T-helper 1 cell treated with Interleukin-12 subunit alpha and Interleukin-12 subunit beta and Interleukin-4 antibody, amounts not matched to agents 30 ng/mL and 1 ng/mL, for 36 hours (primary cell): ENCODE data around the gene MORC3. TPM values are rescaled to one million over a fixed set of nuclear protein-coding genes. Genes with fewer than 3 reads are reported as not detected.
"Not testable (repeated sequence)": the region's sequence is repeated elsewhere in the genome, so short reads cannot be mapped to it uniquely, and the experiment has no call there.

Experiments used
- intact Hi-C: fragments of 100-400 bp; cut with micrococcal nuclease; formaldehyde crosslinking; loops from one replicate; pipeline ENCODE4 v1.15.1; 2024
- total RNA-seq: library from RNA; stranded (reverse); gene quantifications from 2 replicates; pipeline ENCODE4 v1.2.3, GENCODE V29; 2022

MORC3 gene
- total RNA-seq, 1 donor from 2014 or later: 38.5 TPM

DNA sequence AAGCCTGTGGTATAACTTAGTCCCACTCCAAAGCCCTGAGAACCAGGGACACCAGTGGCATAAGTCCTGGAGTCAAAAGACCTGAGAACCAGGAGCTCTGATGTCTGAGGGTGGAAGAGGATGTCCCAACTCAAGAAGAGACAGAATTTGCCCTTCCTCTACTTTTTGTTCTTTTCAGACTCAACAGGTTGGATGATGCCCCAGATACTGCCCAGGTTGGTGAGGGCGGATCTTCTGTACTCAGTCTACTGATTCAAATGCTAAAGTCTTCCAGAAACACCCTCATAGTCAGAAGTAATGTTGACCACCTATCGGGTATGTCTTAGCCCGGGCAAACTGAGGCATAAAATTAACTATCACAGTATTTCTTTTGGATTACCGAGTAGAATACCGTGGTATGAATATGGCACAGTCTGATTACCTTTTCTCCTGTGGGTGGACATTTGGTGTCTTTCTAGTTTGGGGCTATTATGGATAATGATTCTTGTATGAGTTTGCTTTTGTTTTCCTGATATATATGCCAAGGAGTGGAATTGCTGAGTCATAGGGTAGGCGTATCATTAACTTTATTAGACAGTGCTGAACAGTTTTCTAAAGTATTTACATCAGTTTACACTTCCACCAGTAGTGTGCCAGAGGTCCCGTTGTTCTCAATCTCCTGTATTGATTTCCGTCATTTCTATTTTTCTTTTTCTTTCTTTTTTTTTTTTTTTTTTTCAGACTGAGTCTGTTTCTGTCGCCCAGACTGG lies 62.0 kb downstream of the MORC3 start:
- intact Hi-C loops: no loop called here

DNA sequence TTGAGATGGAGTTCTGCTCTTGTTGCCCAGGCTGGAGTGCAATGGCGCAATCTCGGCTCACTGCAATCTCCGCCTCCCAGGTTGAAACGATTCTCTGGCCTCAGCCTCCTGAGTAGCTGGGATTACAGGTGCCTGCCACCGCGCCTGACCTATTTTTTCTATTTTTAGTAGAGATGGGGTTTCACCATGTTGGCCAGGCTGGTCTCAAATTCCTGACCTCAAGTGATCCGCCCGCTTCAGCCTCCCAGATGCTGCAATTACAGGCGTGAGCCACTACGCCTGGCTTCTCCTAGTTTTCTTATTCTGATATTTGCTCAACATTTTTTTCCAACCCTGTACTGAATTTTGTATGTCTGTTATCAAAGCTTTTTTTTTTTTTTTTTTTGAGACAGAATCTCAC lies 62.7 kb downstream of the MORC3 start:
- intact Hi-C loops: not testable (repeated sequence)

DNA sequence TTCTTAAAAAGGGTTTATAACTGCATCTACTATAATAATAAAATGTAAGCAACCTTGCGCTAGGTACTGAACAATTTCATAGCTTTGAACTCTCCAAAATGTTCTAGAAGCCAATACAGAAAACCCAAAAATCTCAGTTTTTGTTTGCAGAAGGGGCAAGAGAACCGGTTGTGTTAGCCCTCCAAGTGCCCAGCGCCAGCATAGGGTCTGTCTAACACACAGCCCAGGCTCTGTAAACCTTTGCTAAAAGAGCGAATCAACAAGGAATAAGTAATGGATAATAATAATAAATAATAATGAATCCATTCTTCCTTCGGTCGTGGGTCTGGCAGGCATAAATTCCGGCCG lies 64.9 kb downstream of the MORC3 start:
- intact Hi-C loops: loop anchor here (1.0 kb wide), 10 partner anchors 65 to 1770 kb away; partner anchors contain the start of genes CBR3, DOP1B, HLCS and MORC3

DNA sequence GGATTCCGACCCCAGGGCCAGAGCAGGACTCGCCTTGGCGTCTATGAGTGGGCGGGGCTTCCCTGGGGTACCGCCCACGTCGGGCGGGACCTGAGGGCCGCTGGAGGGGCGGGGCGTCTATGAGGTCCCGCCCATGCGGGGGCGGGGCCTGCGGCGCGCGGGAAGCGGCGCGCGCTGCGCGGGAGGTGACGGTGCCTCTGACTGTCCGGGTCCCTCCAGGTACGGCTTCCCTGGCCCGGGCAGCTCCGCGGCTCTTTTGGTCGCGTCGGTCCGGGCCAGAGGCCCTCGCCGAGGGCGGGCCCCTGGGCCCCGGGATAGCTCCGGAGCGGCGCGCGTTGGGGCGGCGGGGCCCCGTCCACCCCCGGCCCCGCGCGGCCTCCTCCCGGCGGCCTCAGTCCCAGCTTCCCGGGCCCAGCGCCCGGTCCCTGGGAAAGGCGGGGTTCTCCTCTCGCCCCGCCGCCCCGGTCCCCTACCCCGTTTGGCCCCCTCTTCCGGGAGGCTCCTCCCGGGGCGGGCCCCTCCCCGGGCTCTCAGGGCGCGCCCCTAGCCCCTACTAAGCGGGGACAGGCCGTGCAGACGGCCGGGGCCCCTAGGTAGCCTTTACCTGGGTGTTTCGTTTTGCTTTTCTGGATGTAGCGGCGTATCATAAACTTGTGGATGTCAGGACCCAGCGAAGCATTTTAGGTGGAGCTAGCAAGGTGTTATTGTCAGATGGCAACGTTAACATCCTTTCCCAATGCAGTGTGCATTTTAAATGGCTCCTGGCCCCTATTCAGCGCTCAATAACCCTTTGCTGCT lies 65.4 kb downstream of the MORC3 start, which contains the start of gene CHAF1B:
Gene CHAF1B, plus strand, starts transcription at position 160 of the 798 bp plus-strand sequence. CDS start 745 bp downstream, outside the sequence.
- intact Hi-C loops: loop anchor here (1.0 kb wide), 10 partner anchors 65 to 1770 kb away; partner anchors contain the start of genes CBR3, DOP1B, HLCS and MORC3

DNA sequence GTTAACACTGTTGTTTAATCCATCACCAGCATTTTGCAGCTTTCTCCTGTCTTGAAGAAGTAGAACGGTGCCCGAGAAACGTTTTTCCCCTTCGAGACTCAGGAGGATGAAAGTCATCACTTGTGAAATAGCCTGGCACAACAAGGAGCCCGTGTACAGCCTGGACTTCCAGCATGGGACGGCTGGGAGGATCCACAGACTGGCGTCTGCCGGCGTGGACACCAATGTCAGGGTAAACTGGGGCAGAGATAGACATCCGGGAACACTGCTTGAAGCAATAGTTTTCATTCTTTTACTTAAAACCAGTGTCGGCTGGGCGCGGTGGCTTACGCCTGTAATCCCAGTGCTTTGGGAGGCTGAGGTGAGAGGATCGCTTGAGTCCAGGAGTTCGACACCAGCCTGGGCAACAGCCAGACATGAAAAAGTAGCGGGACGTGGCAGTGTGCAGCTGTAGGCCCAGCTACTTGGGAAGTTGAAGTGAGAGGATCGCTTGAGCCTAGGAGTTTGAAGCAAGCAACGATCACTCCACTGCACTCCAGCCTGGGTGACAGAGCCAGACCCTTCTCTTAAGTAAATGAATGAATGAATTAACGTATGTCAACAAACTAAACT lies 66.1 kb downstream of the MORC3 start:
- intact Hi-C loops: no loop called here

DNA sequence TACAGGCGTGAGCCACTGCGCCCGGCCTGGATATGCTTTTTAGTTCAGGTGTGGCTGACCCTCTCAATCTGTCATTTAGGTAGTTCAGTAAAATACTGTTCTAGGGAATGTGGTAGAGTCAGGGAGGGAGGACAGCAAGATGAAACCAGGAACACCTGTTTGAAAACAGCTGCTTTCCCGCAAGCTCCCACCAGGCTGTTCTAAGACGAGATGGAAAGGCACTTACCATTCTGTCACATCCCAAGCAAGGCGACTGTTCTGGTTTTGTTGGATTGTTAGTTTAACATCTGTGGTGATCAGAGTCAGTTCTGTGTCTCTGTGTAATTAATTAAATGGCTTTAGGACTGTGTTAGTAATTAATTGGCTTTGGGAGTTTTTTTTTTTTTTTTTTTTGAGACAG lies 68.1 kb downstream of the MORC3 start:
- intact Hi-C loops: no loop called here

DNA sequence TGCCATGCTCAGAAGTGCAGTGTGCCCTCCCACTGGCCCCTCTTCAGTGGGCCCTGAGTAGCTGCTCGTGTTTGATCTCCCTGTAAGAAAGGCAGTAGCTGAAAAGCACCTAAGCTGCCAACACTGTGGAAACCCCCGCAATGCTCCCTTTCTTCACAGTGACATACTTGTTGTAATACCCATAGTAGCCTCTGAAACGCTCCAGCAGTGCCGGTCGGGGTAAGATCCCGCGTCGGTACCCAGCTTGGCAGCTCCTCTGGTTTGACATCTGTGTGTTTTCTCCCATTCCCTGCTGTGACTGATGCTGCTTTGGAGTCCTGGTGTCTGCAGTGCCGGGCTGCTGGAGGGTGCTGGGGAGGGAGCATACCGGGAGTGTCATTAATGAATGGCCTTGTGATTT lies 68.8 kb downstream of the MORC3 start:
- intact Hi-C loops: no loop called here

DNA sequence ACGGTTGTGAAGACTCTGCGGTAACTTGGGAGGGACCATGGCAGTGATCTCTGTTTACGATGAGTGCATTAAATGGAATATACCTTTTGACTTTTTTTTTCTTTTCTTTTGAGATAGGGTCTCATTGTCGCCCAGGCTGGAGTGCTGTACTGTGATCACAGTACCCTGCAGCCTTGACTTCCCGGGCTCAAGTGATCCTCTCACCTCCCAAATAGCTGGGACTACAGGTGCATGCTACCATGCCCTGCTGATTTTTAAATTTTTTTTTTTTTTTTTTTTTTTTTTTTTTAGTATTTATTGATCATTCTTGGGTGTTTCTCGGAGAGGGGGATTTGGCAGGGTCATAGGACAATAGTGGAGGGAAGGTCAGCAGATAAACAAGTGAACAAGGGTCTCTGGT lies 71.7 kb downstream of the MORC3 start:
- intact Hi-C loops: not testable (repeated sequence)

DNA sequence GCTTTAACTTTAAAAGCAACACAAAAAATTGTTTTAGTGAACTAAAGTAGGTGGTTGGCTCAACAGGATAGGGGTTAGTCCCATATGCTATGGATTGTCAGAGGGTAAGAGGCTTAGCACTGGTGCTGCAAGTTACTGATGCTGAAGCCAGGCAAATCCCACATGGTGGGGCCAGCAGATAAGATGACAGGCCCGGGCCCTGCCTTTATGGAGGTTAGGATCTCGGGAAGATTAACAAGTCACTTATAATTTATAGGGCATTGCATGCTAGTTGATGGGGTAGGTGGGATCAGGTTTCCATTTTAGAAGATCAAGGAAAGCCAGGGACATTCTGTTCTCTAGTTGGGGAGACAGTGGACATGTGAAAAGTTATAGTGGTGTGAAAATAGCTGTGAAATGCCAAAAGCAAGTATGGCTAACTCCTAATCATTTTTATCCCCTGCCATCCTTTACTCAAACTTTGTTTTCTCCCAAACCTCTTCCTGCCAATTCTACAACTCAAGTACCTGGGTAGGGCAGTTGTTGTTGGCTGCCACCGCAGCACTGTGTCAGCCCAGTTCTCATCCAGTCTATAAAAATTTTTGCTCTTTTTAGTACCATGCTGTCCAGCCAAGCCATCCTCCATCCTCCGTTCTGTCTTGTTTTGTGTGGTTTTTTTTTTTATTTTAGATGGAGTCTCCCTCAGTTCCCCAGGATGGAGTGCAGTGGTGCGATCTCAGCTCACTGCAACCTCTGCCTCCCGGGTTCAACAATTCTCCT lies 75.5 kb downstream of the MORC3 start:
- intact Hi-C loops: no loop called here

DNA sequence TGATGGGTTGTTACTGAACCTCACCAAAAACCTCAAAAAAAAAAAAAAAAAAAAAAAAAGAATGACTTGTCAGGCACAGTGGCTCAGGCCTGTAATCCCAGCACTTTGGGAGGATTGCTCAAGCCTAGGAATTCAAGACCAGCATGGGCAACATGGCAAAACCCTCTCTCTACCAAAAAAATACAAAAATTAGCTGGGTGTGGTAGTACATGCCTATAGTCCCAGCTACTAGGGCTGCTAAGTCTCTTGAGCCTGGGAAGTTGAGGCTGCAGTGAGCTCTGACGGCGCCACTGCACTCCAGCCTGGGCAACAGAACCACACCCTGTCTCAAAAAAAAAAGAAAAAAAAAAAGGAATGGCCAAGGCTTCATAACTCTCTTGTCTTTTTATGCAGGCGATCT lies 76.3 kb downstream of the MORC3 start:
- intact Hi-C loops: no loop called here

DNA sequence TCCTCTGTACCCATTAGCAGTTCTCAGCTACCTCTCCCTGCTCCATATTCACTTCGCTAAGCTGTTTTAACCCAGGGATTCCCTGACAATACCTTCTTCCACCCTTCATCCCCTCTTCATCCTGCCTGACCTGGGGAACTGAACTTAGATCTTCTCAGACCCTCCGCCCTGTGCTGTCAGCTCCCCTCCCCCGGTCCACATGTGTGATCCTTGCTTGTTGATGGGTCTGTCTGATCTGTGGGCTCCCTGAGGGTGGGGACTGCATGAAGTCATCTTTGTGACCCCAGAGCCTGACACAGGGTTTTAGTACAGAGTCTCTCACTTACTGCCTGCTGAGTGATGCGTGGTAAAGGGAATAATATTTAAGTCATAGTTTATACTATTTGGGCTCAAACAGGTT lies 77.0 kb downstream of the MORC3 start:
- intact Hi-C loops: no loop called here

DNA sequence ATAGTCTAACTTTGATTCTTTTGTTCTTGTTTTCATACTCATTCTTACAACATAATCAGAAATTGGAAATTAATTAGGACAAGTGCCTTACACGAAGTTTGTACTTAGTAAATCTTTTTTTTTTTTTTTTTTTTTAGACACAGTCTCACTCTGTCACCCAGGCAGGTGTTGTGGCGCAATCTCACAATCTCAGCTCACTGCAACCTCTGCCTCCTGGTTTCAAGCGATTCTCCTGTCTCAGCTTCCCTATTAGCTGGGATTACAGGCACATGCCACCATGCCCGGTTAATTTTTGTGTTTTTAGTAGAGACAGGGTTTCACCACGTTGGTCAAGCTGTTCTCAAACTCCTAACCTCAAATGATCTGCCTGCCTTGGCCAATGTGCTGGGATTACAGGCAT lies 77.6 kb downstream of the MORC3 start:
- intact Hi-C loops: no loop called here

DNA sequence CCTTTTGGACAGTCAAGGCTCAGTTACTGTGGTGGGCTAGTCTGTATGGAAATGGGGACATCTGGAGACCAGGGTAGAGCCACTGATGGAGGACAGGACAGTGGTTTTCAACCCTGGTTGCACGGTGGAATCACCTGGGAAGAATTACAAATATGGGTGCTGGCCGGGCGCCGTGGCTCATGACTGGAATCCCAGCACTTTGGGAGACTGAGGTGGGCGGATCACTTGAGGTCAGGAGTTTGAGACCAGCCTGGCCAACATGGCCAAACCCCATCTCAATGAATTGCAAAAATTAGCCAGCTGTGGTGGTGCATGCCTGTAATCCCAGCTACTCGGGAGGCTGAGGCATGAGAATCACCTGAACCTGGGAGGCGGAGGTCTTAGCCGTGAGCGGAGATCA lies 79.7 kb downstream of the MORC3 start:
- intact Hi-C loops: not testable (repeated sequence)

DNA sequence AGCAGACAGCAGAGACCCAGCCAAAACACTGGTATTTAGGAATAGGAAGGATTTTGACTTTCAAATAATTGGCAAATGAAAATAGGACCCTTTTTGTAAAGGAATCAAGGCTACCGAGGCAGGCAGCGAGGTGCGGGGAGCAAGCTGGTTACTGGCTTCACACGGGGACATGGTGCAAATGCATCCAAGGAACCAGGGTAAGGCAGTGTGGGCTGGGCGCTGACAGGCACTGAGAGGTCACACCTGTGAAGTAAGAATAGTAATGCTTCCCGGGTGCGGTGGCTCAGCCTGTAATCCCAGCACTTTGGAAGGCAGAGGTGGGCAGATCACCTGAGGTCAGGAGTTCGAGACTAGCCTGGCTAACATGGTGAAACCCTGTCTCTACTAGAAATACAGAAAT lies 80.7 kb downstream of the MORC3 start:
- intact Hi-C loops: no loop called here

DNA sequence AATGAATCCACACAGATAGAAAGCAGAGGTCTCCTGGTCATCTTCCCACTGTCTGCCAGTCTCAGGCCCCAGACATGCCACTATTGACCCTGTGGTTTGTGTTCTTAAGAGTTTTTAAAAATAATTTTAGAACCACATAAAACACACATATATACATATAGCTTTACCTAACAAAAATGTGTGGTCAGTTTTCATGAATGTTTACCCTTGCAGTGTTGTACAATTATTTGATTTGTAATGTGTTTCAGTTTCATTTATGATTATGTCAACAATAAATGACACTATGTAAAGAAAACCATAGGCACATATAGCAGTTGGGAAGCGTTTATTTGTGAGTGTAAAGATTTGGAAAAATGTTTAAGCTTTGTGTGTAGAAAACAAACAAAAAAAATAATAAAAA lies 82.3 kb downstream of the MORC3 start:
- intact Hi-C loops: no loop called here

DNA sequence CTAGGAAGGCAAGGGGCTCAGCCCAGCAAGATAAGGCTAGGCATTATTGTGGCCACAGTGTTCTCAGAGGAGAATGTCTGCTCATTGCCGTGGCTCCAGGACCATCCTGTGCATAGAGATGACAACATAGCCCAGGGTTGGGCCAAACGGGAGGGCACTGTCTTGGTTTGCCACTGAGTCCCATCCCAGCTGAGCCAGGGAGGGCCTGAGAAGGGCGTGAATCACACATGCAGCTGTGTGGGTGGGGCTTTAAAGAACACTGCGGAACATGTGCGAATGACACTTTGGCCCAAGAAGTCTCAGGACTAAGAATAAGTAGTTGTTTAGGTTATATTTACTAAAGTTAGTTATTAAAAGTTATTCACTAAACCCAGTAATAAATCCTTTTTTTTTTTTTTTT lies 83.7 kb downstream of the MORC3 start:
- intact Hi-C loops: no loop called here

DNA sequence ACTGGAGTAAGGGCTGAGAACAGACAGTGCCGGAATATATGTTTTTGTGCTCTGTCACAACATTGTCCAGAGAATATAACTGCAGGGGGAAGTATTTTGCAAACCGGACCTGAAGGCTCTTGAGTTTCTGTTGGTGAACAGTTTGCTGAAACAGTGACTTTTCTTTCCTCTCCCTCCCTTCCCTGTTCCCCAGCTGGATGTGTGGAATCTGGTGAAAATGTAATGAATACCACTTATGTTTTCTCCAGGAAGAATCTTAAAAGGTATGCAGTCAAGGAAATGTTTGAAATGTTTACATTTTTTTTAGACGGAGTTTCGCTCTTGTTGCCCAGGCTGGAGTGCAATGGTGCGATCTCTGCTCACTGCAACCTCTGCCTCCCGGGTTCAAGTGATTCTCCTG lies 88.6 kb downstream of the MORC3 start:
- intact Hi-C loops: no loop called here

DNA sequence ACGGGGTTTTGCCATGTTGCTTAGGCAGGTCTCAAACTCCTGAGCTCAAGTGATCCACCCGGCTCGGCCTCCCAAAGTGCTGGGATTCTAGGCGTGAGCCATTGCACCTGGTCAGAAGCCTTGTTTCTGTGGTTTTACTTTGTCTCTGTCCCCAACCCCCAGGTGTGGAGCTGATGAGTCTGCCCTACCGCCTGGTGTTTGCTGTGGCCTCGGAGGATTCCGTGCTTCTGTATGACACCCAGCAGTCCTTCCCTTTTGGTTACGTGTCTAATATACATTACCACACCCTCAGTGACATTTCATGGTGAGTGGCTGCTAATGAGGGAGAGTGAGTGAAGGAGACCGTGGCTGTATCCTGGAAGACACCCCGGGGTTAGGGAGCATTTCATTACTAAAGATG lies 91.3 kb downstream of the MORC3 start:
- intact Hi-C loops: no loop called here

DNA sequence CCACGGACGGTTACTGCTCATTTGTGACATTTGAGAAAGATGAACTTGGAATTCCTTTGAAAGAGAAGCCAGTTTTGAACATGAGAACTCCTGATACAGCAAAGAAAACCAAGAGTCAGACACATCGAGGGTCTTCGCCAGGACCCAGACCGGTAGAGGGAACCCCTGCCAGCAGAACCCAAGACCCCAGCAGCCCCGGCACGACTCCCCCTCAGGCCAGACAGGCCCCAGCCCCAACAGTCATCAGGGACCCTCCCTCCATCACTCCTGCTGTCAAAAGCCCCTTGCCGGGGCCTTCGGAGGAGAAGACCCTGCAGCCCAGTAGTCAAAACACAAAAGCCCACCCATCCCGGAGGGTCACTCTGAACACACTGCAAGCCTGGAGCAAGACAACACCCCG lies 92.9 kb downstream of the MORC3 start:
- intact Hi-C loops: no loop called here

DNA sequence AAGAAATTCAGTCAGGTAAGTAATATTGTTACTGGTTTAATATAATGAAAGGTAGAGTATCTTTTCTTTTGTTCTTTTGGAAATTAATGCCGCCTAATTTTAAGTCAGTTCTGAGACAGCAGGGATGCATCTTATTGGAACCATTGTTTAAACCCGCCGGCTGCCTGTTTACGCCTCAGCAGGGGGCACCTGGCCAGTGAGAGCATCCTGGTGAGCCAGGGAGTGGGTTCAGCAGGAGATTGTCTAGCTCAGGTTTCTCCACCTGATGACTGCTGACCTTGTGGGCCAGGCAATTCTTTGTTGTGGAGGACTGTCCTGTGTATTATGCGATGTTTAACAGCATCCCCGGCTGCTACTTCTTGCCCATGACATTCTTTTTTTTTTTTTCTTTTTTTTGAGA lies 95.4 kb downstream of the MORC3 start:
- intact Hi-C loops: no loop called here

DNA sequence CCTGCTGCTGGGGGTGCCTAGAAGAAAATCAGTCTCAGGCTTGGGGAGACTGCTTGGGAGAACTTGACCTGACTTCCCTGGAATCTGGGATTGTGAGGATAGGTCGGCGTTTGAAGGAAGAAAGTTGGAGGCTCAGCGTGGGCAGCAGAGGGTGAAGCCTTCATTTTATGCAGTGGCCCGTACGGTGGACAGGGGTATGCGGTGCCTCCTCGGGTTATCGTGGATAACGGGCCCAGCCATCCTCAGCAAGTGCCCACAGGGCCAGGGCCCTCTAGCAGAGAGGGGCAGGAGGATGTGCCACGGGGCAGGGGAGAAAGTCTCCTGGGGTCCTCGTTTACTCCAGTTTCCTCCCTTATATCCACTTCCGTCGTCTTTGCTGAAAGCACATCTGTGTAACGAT lies 99.2 kb downstream of the MORC3 start:
- intact Hi-C loops: no loop called here
